ENCODE results near the gene NCKAP5. TPM values are rescaled to one million over a fixed set of nuclear protein-coding genes. Genes with fewer than 3 reads are reported as not detected.

The NCKAP5 gene
- total RNA-seq, 4 donors from 2014 or later: 2.7 to 11.7 (median 5.6) TPM

- no peak overlapping the region for H3K4me3 ChIP-seq
- no peak for DNase-seq (ENCODE audit: low spot score in 2 of 2)
- H3K27me3 ChIP-seq: no peaks in the 10 kb centered on the region
- H3K27ac ChIP-seq: no peak overlapping the region
- WGBS, 2 donors: 42 to 43% methylated on average over 3 of the region's 3 CpGs
- H3K9me3 ChIP-seq: peaks cover 0 to 10% (median 0%) of the 10 kb centered on the region in 4 donors
- TF ChIP-seq CTCF (IDR thresholded peaks at IDR 0.05): no peak
- no peak for TF ChIP-seq POLR2A (IDR thresholded peaks at IDR 0.05)
- TF ChIP-seq EP300 (IDR thresholded peaks at IDR 0.05): no peak
- no peaks in the 10 kb centered on the region for H3K36me3 ChIP-seq
- no peaks in the 10 kb centered on the region for H3K4me1 ChIP-seq
These were observed 737.9 kb downstream of the NCKAP5 start for GRCh38 chr2:132830321-132830827.

DNA sequence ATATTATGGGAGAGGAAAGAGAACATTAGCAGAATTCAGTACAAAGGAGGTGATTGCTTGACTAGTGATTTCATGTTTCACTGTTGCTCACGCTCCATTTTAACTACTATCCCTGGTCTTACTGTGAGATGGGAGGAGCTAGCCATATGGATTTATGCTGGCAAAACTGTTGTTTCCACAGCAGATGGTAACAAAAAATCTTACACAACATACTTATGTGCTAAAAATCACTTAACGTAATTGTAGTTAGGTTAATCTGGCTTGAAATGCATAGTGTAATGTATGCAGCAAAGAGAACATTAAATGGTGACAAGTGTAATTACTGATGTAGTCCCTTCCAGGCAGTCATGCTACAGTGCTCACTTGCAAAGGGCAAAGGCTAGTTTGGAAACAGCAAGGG, 742.7 kb downstream of the NCKAP5 start:
- no peaks in the 10 kb centered on the region for H3K36me3 ChIP-seq
- H3K4me1 ChIP-seq: no peaks in the 10 kb centered on the region
- no peak for DNase-seq (ENCODE audit: low spot score in 2 of 2)
- TF ChIP-seq CTCF (IDR thresholded peaks at IDR 0.05) (no peak), POLR2A (IDR thresholded peaks at IDR 0.05) (no peak), EP300 (IDR thresholded peaks at IDR 0.05) (no peak)
- no peaks in the 10 kb centered on the region for H3K27me3 ChIP-seq
- no peak overlapping the region for H3K4me3 ChIP-seq
- no peaks in the 10 kb centered on the region for H3K9me3 ChIP-seq
- no peak overlapping the region for H3K27ac ChIP-seq
- 64 to 69% methylated on average over 2 of the region's 2 CpGs for WGBS, 2 donors

GRCh38 chr2:132824716-132825115, 743.5 kb downstream of the NCKAP5 start:
- no peaks in the 10 kb centered on the region for H3K4me1 ChIP-seq
- H3K27me3 ChIP-seq: no peaks in the 10 kb centered on the region
- DNase-seq (ENCODE audit: low spot score in 2 of 2): no peak
- H3K36me3 ChIP-seq: no peaks in the 10 kb centered on the region
- no peak for TF ChIP-seq CTCF (IDR thresholded peaks at IDR 0.05)
- no peak for TF ChIP-seq EP300 (IDR thresholded peaks at IDR 0.05)
- TF ChIP-seq POLR2A (IDR thresholded peaks at IDR 0.05): no peak
- no peak overlapping the region for H3K4me3 ChIP-seq
- no peaks in the 10 kb centered on the region for H3K9me3 ChIP-seq
- no peak overlapping the region for H3K27ac ChIP-seq

DNA sequence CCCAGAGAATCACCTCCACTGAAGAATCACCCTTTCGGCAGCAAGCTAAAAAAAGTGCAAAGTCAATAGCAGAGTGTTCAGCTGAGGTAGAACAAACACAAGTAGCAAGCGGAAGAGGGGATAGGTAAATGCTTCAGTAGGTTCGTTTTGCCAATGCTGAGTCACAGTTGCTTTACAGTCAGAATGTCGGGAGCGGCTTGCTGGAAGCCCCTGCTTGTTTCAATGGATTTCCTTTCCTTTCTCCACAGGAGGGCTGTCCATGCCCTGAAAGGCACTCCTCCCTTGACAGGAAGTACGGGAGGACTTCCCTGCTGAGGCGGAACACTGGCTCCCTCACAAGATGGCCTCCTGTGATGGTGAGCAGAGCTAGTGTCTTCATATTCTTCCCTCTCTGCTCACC, 752.0 kb downstream of the NCKAP5 start:
- WGBS, 2 donors: 93 to 95% methylated on average over 7 of the region's 7 CpGs
- Histone ChIP-seq H3K4me3 (no peak overlapping the region), H3K27me3 (no peaks in the 10 kb centered on the region), H3K4me1 (peaks cover 0 to 6% (median 0%) of the 10 kb centered on the region in 4 donors), H3K27ac (no peak overlapping the region), H3K36me3 (no peaks in the 10 kb centered on the region), H3K9me3 (no peaks in the 10 kb centered on the region)
- TF ChIP-seq CTCF (IDR thresholded peaks at IDR 0.05): no peak
- no peak for TF ChIP-seq POLR2A (IDR thresholded peaks at IDR 0.05)
- no peak for TF ChIP-seq EP300 (IDR thresholded peaks at IDR 0.05)
- DNase-seq (ENCODE audit: low spot score in 2 of 2): no peak

DNA sequence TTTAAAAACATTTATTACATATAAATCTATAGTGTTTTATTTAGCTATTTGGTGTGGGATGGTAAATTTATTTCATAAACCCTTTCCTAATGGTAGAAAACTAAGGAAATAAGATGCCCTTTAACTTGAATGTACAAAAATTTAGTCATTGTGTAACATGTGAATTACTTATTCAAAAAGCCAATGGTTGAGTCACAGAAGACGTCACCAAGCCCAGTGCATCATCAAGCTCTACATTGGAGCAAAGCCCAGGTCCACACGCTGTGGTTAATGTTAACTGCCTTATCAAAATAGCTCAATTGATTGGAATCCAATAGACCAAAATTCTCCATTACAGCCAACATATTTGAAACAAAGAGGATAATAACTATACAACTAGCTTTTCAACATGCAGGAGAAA, 752.7 kb downstream of the NCKAP5 start:
- DNase-seq (ENCODE audit: low spot score in 2 of 2): no peak
- H3K27ac ChIP-seq: no peak overlapping the region
- WGBS, 2 donors: 39 to 53% methylated on average over 2 of the region's 2 CpGs
- H3K27me3 ChIP-seq: no peaks in the 10 kb centered on the region
- no peaks in the 10 kb centered on the region for H3K36me3 ChIP-seq
- peaks cover 0 to 6% (median 0%) of the 10 kb centered on the region in 4 donors for H3K4me1 ChIP-seq
- no peak for TF ChIP-seq POLR2A (IDR thresholded peaks at IDR 0.05)
- no peak for TF ChIP-seq EP300 (IDR thresholded peaks at IDR 0.05)
- no peak for TF ChIP-seq CTCF (IDR thresholded peaks at IDR 0.05)
- no peaks in the 10 kb centered on the region for H3K9me3 ChIP-seq
- no peak overlapping the region for H3K4me3 ChIP-seq
